Erythroblast (primary cell): Measurements from ENCODE around the gene ERGIC2.

Experiments used
- GATA1 ChIP-seq: IDR thresholded peaks from 2 replicates; pipeline ENCODE4 v1.6.1; 2011; ENCODE audit warnings: low read depth, mild to moderate bottlenecking, control low read depth, low read length, moderate library complexity
- POLR2A ChIP-seq: IDR thresholded peaks from 2 replicates; pipeline ENCODE4 v1.6.1; 2011; ENCODE audit warnings: mild to moderate bottlenecking, low read length

GRCh38 chr12:29402437-29402836, 21.5 kb upstream of the ERGIC2 start:
- TF ChIP-seq POLR2A (no peak), GATA1 (no peak)
